HEK293 (cell line): ENCODE measurements around the gene SH3RF1.
A peak's percentile ranks its signal among the peaks of the same experiment; 100 is the strongest.

Experiments used
- AEBP2 ChIP-seq: fragments of 450-650 bp; formaldehyde crosslinking; IDR thresholded peaks from 2 replicates; pipeline ENCODE4 v1.5.1; 2016; ENCODE audit warnings: missing biosample characterization, missing genetic modification characterization, borderline replicate concordance
- MEIS1 ChIP-seq: sonication (generic); formaldehyde crosslinking; IDR thresholded peaks from 2 replicates; pipeline ENCODE4 v1.8.1; 2022; ENCODE audit warnings: missing genetic modification reagents, mild to moderate bottlenecking, borderline replicate concordance
- REPIN1 ChIP-seq: fragments of 450-650 bp; formaldehyde crosslinking; IDR thresholded peaks from 2 replicates; pipeline ENCODE4 v1.5.1; 2017; ENCODE audit warnings: missing biosample characterization, missing genetic modification characterization, low read depth
- YY1 ChIP-seq: fragments of 450-650 bp; formaldehyde crosslinking; IDR thresholded peaks from 2 replicates; pipeline ENCODE4 v1.5.1; 2018; ENCODE audit warnings: missing biosample characterization, missing genetic modification characterization
- ZBTB44 ChIP-seq: fragments of 450-650 bp; IDR thresholded peaks from 2 replicates; pipeline ENCODE4 v1.5.1; 2018; ENCODE audit warnings: missing biosample characterization, mild to moderate bottlenecking, missing genetic modification characterization
- ZFP3 ChIP-seq: fragments of 450-650 bp; formaldehyde crosslinking; IDR thresholded peaks from 2 replicates; pipeline ENCODE4 v1.5.1; 2016; ENCODE audit warnings: low read depth, missing biosample characterization, missing genetic modification characterization
- ZFP41 ChIP-seq: fragments of 450-650 bp; formaldehyde crosslinking; IDR thresholded peaks from 2 replicates; pipeline ENCODE4 v1.5.1; 2016; ENCODE audit warnings: missing biosample characterization, missing genetic modification characterization, borderline replicate concordance
- ZFP69B ChIP-seq: fragments of 450-650 bp; formaldehyde crosslinking; IDR thresholded peaks from 2 replicates; pipeline ENCODE4 v1.5.1; 2016; ENCODE audit warnings: missing biosample characterization, missing genetic modification characterization
- ZNF10 ChIP-seq: fragments of 450-650 bp; formaldehyde crosslinking; IDR thresholded peaks from 2 replicates; pipeline ENCODE4 v1.5.1; 2017; ENCODE audit warnings: missing biosample characterization, missing genetic modification characterization
- ZNF114 ChIP-seq: fragments of 450-650 bp; formaldehyde crosslinking; IDR thresholded peaks from 2 replicates; pipeline ENCODE4 v1.5.0; 2017; ENCODE audit warnings: missing biosample characterization, missing genetic modification characterization
- ZNF266 ChIP-seq: fragments of 450-650 bp; formaldehyde crosslinking; IDR thresholded peaks from 2 replicates; pipeline ENCODE4 v1.5.1; 2016; ENCODE audit warnings: missing biosample characterization, missing genetic modification characterization, low read depth
- ZNF391 ChIP-seq: fragments of 450-650 bp; formaldehyde crosslinking; IDR thresholded peaks from 2 replicates; pipeline ENCODE4 v1.5.1; 2016; ENCODE audit warnings: low read depth, missing biosample characterization, missing genetic modification characterization, borderline replicate concordance
- ZNF416 ChIP-seq: fragments of 450-650 bp; formaldehyde crosslinking; IDR thresholded peaks from 2 replicates; pipeline ENCODE4 v1.5.1; 2016; ENCODE audit warnings: missing biosample characterization, missing genetic modification characterization
- ZNF488 ChIP-seq: fragments of 450-650 bp; formaldehyde crosslinking; IDR thresholded peaks from 2 replicates; pipeline ENCODE4 v1.5.1; 2016; ENCODE audit warnings: missing biosample characterization, missing genetic modification characterization
- ZNF518A ChIP-seq: fragments of 450-650 bp; formaldehyde crosslinking; conservative IDR thresholded peaks from 2 replicates; pipeline ENCODE4 v1.5.1; 2016; ENCODE audit warnings: low read depth, missing biosample characterization, missing genetic modification characterization
- ZNF529 ChIP-seq: fragments of 450-650 bp; formaldehyde crosslinking; IDR thresholded peaks from 2 replicates; pipeline ENCODE4 v1.5.1; 2017; ENCODE audit warnings: missing genetic modification characterization, missing biosample characterization; ENCODE audit not compliant: insufficient replicate concordance
- ZNF544 ChIP-seq: fragments of 450-650 bp; formaldehyde crosslinking; IDR thresholded peaks from 2 replicates; pipeline ENCODE4 v1.5.0; 2017; ENCODE audit warnings: missing biosample characterization, missing genetic modification characterization
- ZNF610 ChIP-seq: fragments of 450-650 bp; formaldehyde crosslinking; IDR thresholded peaks from 2 replicates; pipeline ENCODE4 v1.5.1; 2016; ENCODE audit warnings: missing biosample characterization, missing genetic modification characterization, borderline replicate concordance
- ZNF645 ChIP-seq: fragments of 450-650 bp; formaldehyde crosslinking; IDR thresholded peaks from 2 replicates; pipeline ENCODE4; 2016; ENCODE audit warnings: missing biosample characterization, missing genetic modification characterization
- ZNF664 ChIP-seq: fragments of 450-650 bp; formaldehyde crosslinking; IDR thresholded peaks from 2 replicates; pipeline ENCODE4 v1.5.1; 2016; ENCODE audit warnings: missing biosample characterization, missing genetic modification characterization
- ZNF76 ChIP-seq: fragments of 450-650 bp; formaldehyde crosslinking; IDR thresholded peaks from 2 replicates; pipeline ENCODE4; 2016; ENCODE audit warnings: low read depth, missing biosample characterization, missing genetic modification characterization, borderline replicate concordance
- ZNF791 ChIP-seq: fragments of 450-650 bp; formaldehyde crosslinking; IDR thresholded peaks from 2 replicates; pipeline ENCODE4 v1.5.1; 2016; ENCODE audit warnings: missing biosample characterization, missing genetic modification characterization
- ZNF792 ChIP-seq: fragments of 450-650 bp; formaldehyde crosslinking; IDR thresholded peaks from 2 replicates; pipeline ENCODE4 v1.5.1; 2016; ENCODE audit warnings: missing biosample characterization, missing genetic modification characterization
- ZNF830 ChIP-seq: fragments of 450-650 bp; IDR thresholded peaks from 2 replicates; pipeline ENCODE4 v1.5.0; 2018; ENCODE audit warnings: missing biosample characterization, missing genetic modification characterization, low read depth, mild to moderate bottlenecking, moderate library complexity
- ZNF837 ChIP-seq: fragments of 450-650 bp; formaldehyde crosslinking; IDR thresholded peaks from 2 replicates; pipeline ENCODE4 v1.5.1; 2016; ENCODE audit warnings: missing biosample characterization, missing genetic modification characterization
- ZNF843 ChIP-seq: fragments of 450-650 bp; formaldehyde crosslinking; IDR thresholded peaks from 2 replicates; pipeline ENCODE4 v1.5.1; 2016; ENCODE audit warnings: missing biosample characterization, missing genetic modification characterization
- ZSCAN30 ChIP-seq: fragments of 450-650 bp; IDR thresholded peaks from 2 replicates; pipeline ENCODE4 v1.5.1; 2018; ENCODE audit warnings: missing biosample characterization, mild to moderate bottlenecking, missing genetic modification characterization, moderate library complexity
- TF ChIP-seq, protein P1 (sequence below): fragments of 450-650 bp; formaldehyde crosslinking; IDR thresholded peaks from 2 replicates; pipeline ENCODE4 v1.5.1; 2016; ENCODE audit warnings: missing biosample characterization, missing genetic modification characterization

The SH3RF1 gene

DNA sequence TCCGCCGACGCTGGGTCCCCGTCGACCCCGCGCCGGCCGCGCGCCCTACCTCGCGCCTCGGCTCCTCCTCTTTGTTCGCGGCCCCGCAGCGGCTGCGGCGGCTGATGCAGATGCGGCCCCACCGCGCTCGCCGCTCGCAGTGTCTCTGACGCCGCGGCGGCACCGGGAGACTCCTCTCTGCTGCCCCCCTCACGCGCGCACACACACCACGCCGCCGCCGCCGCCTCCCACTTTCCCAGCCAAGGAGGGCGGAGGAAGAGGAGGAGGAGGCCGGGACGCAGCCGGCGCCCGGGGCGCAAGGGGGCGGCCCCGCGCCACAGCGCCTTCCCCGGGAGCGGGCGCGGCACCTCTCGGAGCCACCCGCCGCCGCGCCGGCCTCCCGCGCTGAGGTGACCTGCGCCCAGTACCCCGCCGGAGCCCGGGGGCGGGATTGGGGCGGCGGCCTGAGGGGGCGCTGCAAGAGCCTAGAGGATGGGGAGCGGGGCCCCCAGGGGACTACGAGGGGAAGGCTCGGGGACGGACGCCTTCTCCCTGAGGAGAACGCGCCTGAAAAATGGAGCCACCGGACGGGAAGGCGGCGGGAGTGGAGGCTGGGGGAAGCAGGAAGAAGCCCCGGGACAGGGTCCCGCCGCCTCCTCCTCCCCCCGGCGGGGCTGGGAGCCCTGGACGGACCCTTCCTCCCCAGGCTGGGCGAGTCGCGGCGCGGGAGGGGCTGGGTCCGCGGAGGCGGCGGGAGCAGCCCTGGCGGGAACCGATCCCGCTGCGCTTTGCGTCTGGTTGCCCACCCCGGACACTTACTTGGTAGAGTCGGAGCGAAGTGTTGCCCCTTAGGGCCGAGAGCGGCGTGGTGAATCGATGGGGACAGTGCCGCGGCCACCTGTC, at the start of gene SH3RF1 (continued):
- no peak; the same call in 1 of the 2 replicates for TF ChIP-seq ZNF10 (tag by site-specific recombination)
- TF ChIP-seq ZSCAN30: peak; percentile 32; the same call in 1 of the 2 replicates
- TF ChIP-seq REPIN1: no peak
- no peak for TF ChIP-seq ZNF544
- TF ChIP-seq ZNF266 (tag by site-specific recombination): no peak
- no peak for TF ChIP-seq ZNF837 (tag by site-specific recombination)
- TF ChIP-seq, protein P1, sequence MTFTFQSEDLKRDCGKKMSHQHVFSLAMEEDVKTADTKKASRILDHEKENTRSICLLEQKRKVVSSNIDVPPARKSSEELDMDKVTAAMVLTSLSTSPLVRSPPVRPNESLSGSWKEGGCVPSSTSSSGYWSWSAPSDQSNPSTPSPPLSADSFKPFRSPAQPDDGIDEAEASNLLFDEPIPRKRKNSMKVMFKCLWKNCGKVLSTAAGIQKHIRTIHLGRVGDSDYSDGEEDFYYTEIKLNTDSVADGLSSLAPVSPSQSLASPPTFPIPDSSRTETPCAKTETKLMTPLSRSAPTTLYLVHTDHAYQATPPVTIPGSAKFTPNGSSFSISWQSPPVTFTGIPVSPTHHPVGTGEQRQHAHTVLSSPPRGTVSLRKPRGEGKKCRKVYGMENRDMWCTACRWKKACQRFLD (tag by site-specific recombination): no peak
- TF ChIP-seq ZNF391 (tag by site-specific recombination): no peak
- TF ChIP-seq ZNF114 (tag by site-specific recombination): no peak
- TF ChIP-seq ZBTB44 (tag by site-specific recombination): no peak
- TF ChIP-seq ZNF664 (tag by site-specific recombination): no peak
- TF ChIP-seq ZNF488 (tag by site-specific recombination): no peak
- TF ChIP-seq ZNF792 (tag by site-specific recombination): peak; percentile 56; the same call in 1 of the 2 replicates
- no peak for TF ChIP-seq ZNF610
- no peak for TF ChIP-seq ZNF645 (tag by site-specific recombination)
- TF ChIP-seq ZNF791 (tag by site-specific recombination): no peak
- TF ChIP-seq ZNF416 (tag by site-specific recombination): no peak
- TF ChIP-seq AEBP2: no peak
- peak; percentile 42 for TF ChIP-seq ZNF76
- TF ChIP-seq ZFP69B (tag by site-specific recombination): peak; percentile 39; the same call in 1 of the 2 replicates
- TF ChIP-seq ZFP41: no peak
- TF ChIP-seq YY1 (tag by site-specific recombination): no peak
- TF ChIP-seq ZNF843 (tag by site-specific recombination): no peak
- TF ChIP-seq ZFP3 (tag by site-specific recombination): no peak
- no peak for TF ChIP-seq MEIS1 (CRISPR knock-in tag)
- TF ChIP-seq ZNF830 (tag by site-specific recombination): no peak
- TF ChIP-seq ZNF518A (tag by site-specific recombination): no peak
- TF ChIP-seq ZNF529: no peak
